CD4-positive, alpha-beta T cell treated with Interleukin-17A for 1 hour (primary cell): ENCODE results near the gene OTUD5.
"Not testable (repeated sequence)": the region's sequence is repeated elsewhere in the genome, so short reads cannot be mapped to it uniquely, and the experiment has no call there.

ENCODE experiments used
- DNase-seq: peaks from one replicate; pipeline ENCODE4 v3.0.0-alpha.2; 2020

The OTUD5 gene

GRCh38 chrX:48910926-48911411 is 46.4 kb downstream of the OTUD5 start:
- no peak for DNase-seq

- DNase-seq: peak; percentile 39
Measured at GRCh38 chrX:48909703-48910294, 47.6 kb downstream of the OTUD5 start.

DNA sequence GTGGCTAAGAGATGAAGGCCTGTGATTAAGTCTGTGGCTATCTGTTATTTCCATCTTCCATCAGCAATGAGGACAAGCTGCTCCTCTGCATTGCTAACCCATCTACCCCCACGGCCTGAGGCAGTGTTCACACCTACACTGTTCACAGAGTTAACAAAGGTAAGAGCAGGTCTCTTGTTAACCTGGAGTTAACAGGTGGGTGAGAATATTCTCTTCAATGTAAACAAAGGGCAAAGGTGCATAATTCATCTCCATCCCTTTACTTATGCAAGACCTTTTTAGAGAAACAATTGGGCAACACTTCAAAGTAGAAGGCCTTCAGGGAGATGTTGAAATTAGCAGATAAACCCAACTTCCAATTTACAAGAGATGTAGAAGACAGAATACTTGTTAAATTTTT is 48.8 kb downstream of the OTUD5 start:
- DNase-seq: no peak

DNA sequence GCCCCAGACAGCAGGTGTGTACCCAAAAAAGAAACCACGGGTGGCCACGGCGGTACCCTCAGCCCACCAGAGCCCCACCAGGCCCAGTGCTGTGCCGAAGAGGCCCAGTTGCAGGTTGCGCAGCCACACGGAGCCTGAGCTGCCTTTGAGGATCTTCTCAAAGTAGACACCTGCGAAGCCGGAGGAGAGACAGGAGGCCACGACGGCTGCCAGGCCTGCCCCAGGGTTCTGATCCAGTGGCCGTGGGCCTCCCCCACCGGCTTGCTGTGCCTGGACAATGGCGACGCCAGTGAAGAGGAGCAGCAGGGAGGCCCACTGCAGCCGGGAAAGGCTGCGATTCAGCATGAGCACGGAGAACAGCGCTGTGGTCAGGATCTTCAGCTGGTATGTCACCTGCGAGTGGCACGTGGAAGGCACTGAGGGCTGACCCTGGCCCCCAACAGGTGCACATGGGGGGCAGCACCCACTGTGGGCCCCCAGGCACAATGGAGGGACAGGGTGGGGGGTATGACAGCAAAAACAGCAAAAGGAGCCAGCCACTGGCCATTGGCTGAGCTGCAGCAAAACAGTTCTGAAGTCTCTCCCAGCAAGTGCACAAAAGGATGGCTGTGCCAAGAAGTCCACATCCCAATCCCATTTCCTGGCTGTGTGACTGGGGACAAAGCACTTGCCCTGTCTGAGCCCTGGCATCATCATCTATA is 52.2 kb downstream of the OTUD5 start:
- DNase-seq: no peak

DNA sequence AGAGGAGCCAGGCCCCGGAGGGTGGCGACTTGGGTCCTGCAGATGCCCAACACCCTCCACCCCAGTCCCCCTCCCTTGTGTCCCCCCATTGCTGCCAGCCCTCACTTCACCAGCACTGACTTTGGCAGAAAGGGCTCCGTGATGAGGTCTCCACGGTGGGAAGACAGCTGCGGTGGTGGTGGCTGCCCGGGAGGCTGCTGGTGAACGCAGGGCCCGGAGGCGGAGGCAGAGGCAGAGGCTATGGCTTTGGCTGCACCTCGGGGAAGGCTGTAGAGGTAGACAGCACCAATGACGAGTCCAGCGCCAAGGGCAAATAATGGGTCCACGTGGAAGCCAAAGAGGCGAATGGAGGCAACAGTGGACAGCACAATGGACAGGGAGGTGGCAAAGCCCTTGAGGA is 52.8 kb downstream of the OTUD5 start:
- no peak for DNase-seq

DNA sequence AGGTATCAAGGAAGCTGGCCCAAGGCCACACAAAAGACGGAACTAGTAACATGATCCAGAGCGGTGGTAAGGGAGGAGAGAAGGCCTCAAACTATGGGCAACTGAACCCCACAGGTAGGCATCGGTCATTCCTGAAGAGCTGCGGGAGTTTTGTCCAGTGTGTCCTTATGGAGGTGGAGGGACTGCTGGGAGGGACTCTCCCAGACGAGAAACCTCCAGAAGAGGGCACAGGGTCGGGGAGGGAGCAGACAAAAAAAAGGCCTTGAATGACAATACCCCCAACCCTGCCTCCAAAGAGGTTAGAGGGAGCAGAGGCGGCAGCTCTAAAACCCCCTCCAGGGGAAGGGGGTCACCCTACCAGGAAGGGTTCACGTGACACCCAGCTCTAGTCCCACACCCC is 53.2 kb downstream of the OTUD5 start:
- no peak for DNase-seq

- no peak for DNase-seq
Measured at GRCh38 chrX:48903290-48903689, 54.1 kb downstream of the OTUD5 start.

DNA sequence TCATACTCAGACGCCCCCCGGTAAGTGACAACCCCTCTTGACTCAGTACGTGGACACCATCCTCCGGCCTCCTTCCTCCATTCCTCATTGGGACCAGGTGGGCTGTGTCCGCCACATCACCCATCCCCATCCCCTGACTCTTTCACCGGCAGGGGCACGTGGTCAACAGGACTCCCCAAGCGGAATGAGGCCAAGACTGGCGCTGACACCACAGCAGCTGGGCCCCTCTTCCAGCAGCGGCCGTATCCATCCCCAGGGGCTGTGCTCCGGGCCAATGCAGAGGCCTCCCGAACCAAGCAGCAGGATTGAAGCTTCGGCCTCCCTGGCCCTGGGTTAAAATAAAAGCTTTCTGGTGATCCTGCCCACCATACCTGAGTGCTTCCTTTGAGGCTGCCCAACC is 54.6 kb downstream of the OTUD5 start:
- DNase-seq: no peak

GRCh38 chrX:48902135-48902534 is 55.3 kb downstream of the OTUD5 start:
- DNase-seq: no peak

- DNase-seq: no peak
Measured at GRCh38 chrX:48901069-48901468, 56.3 kb downstream of the OTUD5 start.

- DNase-seq: no peak
Measured at GRCh38 chrX:48899078-48899410, 58.4 kb downstream of the OTUD5 start.

DNA sequence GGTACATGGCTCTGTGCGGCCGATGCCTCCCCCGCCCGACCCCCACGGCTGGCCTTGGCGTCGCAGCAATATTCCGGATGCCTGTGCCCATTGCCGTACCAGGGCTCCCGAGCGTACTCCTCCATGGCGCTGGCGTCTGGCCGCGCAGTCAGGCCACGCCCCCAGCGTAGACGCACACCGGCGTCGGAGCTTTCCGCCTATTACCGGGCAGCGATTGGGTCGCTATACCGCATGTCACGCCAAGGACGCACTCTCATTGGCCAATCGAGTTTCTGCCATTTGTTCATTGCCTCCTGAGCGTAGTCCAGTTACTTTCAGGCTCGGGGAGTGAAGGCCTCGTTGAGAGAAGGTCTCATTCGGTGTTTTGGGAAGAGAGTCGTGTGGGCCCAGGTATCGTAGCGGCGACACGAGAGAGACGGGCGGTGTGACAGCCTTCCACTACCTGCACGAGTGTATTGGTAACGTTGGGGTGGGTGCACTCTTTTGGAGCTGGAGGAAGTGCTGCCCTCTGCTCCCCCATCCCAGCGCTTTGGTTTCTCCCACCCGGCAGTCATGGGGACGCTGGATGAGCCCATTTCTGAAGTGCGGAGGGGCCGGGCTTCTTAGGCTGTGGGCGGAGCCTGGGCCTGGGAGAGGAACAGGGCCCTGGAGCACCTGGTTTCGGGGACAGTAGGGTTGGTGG is 59.6 kb downstream of the OTUD5 start, which contains the start of the genes PQBP1 and TIMM17B:
Gene PQBP1 (plus strand): TSS at position 306 of the 682 bp plus-strand sequence. CDS start 580 bp downstream, outside the sequence.
Gene TIMM17B (minus strand): TSS at position 144 of the 682 bp plus-strand sequence. CDS start 19 bp downstream, at position 125.
- peak; percentile 94 for DNase-seq

GRCh38 chrX:48897157-48897624 is 60.2 kb downstream of the OTUD5 start:
- peak; percentile 83 for DNase-seq

DNA sequence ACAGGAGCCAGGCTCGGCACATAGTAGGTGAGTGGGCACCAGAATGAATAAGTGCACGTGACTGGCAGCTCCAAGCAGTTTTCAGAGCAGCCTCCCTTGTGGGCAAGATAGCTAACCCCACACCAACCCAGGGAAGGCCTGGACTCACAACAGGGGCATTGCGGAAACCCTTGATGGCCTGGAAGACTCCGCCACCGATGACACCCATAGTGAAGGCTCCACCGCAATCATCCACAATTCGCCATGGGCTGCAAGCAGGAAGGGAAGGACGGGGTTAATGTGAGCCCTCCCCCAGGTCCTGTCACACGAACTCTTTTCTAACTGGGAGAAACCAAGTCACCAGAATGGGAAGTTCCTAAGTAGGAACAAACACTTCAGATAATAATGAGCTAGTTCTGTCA is 60.8 kb downstream of the OTUD5 start:
- no peak for DNase-seq

- no peak for DNase-seq
Measured at GRCh38 chrX:48894891-48895290, 62.5 kb downstream of the OTUD5 start.

- no peak for DNase-seq
Measured at GRCh38 chrX:48893556-48894348, 63.7 kb downstream of the OTUD5 start.

DNA sequence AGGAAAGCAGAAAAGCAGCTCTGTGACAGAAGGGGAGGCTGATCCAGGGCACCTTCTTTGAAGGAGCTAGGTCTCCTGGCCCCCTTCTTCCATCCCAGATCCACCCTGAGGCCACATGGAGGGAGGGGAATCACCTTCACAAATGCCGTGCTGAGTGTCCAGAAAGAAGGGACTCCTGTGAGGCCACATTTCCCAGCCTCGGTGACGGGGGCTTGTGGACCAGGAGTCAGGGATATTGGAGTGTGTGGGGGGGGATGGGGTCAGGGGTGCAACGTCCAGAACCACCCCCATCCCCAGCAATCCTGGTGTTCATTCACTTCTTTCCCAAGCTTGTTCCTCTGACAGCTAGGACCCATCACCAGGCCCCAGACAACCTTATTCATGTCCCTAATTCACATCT is 64.5 kb downstream of the OTUD5 start:
- DNase-seq: no peak

- peak; percentile 85 for DNase-seq
Measured at GRCh38 chrX:48891402-48892288, 65.8 kb downstream of the OTUD5 start.

GRCh38 chrX:48890934-48891401 is 66.4 kb downstream of the OTUD5 start:
- DNase-seq: no peak

- DNase-seq: no peak
Measured at GRCh38 chrX:48890296-48890925, 67.0 kb downstream of the OTUD5 start.

GRCh38 chrX:48886586-48886985 is 70.8 kb downstream of the OTUD5 start:
- DNase-seq: not testable (repeated sequence)
